ENCODE data around the gene IGSF8.

DNA sequence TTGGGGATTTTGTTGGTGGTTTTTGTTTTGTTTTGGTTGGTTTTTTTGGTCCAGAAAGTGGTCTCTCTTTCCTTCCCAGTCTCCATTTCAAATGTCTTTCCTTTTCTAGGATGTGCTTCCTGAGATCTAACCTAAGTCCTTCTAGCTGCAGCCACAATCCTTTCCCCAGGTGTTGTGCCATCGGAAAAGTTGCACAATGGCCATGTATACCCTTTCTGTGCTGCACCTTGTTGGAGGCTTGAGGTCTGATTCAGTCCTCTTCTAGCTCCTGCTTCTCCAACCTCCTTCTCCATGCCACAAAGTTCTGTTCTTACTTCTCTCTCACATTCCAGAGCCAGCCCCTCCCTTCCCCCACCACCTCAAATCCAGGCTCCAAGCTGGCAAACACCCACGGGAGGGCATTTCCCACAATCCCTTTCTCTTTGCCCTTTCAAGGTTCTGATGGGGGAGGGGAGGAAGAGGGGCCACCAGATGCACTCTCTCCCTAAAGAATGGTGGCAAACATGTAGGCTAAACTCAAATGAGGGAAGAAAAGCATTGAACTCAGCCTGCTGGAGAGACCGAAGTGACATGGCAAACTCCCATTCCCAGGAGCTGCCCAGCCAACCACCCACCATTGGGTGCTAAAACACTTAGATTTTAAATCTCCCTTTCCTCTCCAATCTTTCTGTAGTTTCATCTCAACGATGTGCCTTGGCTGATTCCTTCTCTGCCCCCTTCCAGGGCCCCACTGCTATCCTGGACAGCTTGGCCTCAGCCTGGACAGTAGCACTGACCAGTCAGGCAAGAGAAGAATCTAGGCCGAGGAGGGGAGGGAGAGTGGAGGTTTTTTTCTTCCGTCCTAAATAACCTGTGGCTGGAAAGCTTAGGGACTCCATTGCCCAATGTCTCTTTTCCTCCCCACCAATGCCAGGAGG lies 31.3 kb downstream of the IGSF8 start:
- TF ChIP-seq EZH2 (IDR thresholded peaks at IDR 0.05; ENCODE audit: insufficient read depth, poor library complexity, severe bottlenecking) = no peak
- no peak for TF ChIP-seq EZH2phosphoT487 (IDR thresholded peaks at IDR 0.05; ENCODE audit: insufficient read depth, low read depth)

Data from GM23248 (cell line).